Right cardiac atrium (tissue), 5 donors: ENCODE data around the gene PEX6. TPM values are rescaled to one million over a fixed set of nuclear protein-coding genes. Genes with fewer than 3 reads are reported as not detected.
A peak's percentile ranks its signal among the peaks of the same experiment; 100 is the strongest.

Experiments
- ATAC-seq, 2 donors: fragments of 200-7000 bp; cut with Tn5 transposase; one replicate each; pipeline versions ENCODE4 v1.8.0 to v1.9.1; 2020; ENCODE audit warnings: moderate library complexity in 2 of 2, mild to moderate bottlenecking in 1 of 2
- DNase-seq, 3 donors: peaks; one replicate each; pipeline ENCODE4 v3.0.0-alpha.2; 2020
- H3K27ac ChIP-seq: one replicate; pipeline ENCODE4 v1.5.1; 2013; ENCODE audit warnings: mild to moderate bottlenecking, low read length, control low read depth, moderate library complexity
- H3K27me3 ChIP-seq: one replicate; pipeline ENCODE4 v1.6.1; 2013; ENCODE audit not compliant: control insufficient read depth, insufficient read depth
- H3K4me1 ChIP-seq: one replicate; pipeline ENCODE4 v1.6.1; 2013; ENCODE audit warnings: low read length; ENCODE audit not compliant: control insufficient read depth, insufficient read depth
- H3K4me3 ChIP-seq: one replicate; pipeline ENCODE4 v1.5.1; 2013; ENCODE audit warnings: low read length, control low read depth
- H3K9me3 ChIP-seq: one replicate; pipeline ENCODE4 v1.6.1; 2013; ENCODE audit warnings: low read length; ENCODE audit not compliant: control insufficient read depth
- WGBS: extraction: QIAGEN DNeasy Blood & Tissue Kit; methylation state at CpG from one replicate; pipeline ENCODE4 v1.1.7; 2013; 5-methylcytosine and 5-hydroxymethylcytosine counted together
- intact Hi-C, 4 donors: fragments of 100-400 bp; cut with DNase I; formaldehyde crosslinking; loops; one replicate each; pipeline versions ENCODE4 v1.11.0 to v1.14.0; 2022 to 2023
- polyA plus RNA-seq: library from polyadenylated mRNA; stranded (reverse); fragments of 200-250 nt; gene quantifications from one replicate; pipeline ENCODE4 v1.2.3, GENCODE V29; 2013
- total RNA-seq, 4 donors: library from RNA; stranded (reverse); fragmentation: NEBNext Ultra II Directional; extraction: Animal tissue kit (Norgen Biotek cat#: 25700); gene quantifications; one replicate each; pipeline ENCODE4 v1.2.1, GENCODE V29; 2021
- donor health status: healthy with polysubstance abuse.
- donor health status: DM: no; HTN: yes; CAD: no.
- donor health status: DM: no; HTN: no; CAD: no.
- donor health status: DM: no; HTN: yes; CAD: no; lungs with severe emphysema.
- donor health status: DM: yes; HTN: yes; CAD: no.

The PEX6 gene
- total and polyA plus RNA-seq, 5 donors = 16.1 to 30.8 (median 17.9) TPM

DNA sequence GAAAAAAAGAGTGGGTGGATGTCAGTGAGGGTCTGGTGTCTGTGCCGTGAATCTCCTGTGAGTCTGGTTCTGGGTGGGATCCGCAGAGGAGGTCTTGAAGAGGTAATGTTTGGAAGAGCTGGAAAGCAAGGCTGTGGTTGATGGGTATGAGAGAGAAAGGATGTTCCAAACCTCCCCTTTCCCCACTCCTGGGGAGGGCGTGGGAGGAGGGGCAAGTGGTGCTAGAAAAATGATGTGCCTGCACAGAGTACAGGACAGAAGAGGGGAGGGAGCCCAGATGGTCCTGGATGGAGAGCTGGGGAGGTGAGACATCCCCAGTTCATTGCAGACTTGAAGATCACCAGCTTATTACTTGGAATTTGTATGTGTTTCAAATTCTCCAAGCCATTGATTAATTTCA lies 46.6 kb downstream of the PEX6 start:
- no peak for ATAC-seq
- H3K9me3 ChIP-seq = no peaks in the 10 kb centered on the region
- intact Hi-C loops = no loop called here
- no peak for DNase-seq
- no peaks in the 10 kb centered on the region for H3K27me3 ChIP-seq
- 90% methylated on average over 3 of the region's 3 CpGs for WGBS
- H3K4me1 ChIP-seq = no peaks in the 10 kb centered on the region
- H3K4me3 ChIP-seq = no peak overlapping the region
- no peak overlapping the region for H3K27ac ChIP-seq

DNA sequence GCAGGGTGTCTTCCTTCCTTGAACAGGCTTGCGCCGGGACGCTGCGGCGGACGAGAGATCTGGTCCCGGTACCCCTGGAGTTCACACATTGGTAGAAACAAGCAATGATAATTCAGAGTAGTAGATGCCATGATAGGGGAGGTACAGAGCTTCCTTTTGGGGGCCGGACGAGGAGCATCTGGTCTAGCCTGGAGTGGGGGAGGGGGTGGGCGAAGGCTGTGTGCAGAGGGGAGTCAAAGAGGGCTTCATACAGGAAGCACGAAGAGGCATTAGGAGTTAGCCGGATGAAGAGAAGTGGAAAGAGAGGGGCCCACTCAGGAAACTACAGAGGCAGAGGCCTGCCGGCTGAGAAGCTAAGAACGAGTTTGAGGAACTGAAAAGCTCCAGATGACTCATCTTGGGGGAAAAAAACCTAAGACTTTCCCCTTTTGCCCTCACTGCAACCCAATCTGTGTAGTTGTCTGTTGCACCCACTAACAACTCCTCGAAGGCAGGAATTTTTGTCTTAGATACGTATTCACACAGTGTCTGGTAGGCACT lies 49.1 kb downstream of the PEX6 start:
- ATAC-seq (peak; percentile 2 to 15), DNase-seq (peak in 1 of 3 donors; percentile 25)
- H3K4me1 ChIP-seq = no peaks in the 10 kb centered on the region
- H3K27me3 ChIP-seq = no peaks in the 10 kb centered on the region
- 2% methylated on average over 16 of the region's 16 CpGs for WGBS
- peak overlapping the region; percentile 38 for H3K4me3 ChIP-seq
- intact Hi-C loops = no loop called here
- peak overlapping the region; percentile 81 for H3K27ac ChIP-seq
- H3K9me3 ChIP-seq = no peaks in the 10 kb centered on the region

DNA sequence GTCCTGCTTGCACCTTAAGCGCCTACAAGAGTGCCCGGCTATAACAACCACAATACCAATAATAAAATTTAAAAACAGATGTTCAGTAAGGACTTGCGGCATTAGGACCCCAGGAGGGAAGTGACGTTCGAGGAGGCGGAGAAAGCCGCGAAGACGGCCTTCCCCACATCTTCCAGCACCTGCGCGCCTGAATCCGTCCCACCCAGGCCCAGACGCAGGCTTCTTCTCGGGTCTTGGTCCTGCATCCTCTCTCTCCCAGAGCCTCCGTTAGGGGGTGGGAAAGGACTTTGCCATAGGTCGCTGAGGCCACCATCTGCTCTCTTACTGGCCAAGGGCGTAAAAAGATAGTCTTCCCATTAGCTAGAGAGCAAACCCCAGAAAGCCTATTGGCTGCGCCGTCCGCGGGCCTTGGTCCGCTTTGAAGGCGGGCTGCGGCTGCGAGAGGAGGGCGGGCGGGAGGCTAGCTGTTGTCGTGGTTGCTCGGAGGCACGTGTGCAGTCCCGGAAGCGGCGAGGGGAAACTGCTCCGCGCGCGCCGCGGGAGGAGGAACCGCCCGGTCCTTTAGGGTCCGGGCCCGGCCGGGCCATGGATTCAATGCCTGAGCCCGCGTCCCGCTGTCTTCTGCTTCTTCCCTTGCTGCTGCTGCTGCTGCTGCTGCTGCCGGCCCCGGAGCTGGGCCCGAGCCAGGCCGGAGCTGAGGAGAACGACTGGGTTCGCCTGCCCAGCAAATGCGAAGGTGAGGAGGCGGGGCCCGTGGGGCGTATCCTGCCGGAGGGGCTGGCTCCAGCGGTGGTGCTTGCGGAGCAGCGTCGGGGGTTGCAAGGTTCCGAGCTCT lies 49.8 kb downstream of the PEX6 start, which contains the start of gene CNPY3:
Gene CNPY3, plus strand, starts transcription at position 495 of the 835 bp plus-strand sequence. Its CDS starts 91 bp downstream, at position 586.
- Histone ChIP-seq H3K4me1 (no peaks in the 10 kb centered on the region), H3K4me3 (peak within 1 kb of the TSS; percentile 38), H3K9me3 (no peaks in the 10 kb centered on the region), H3K27me3 (no peaks in the 10 kb centered on the region), H3K27ac (peak within 1 kb of the TSS; percentile 81)
- DNase-seq (peak; percentile 93 to 97 (median 97)), ATAC-seq (peak; percentile 97 to 98)
- WGBS = under 1% methylated on average over 63 of the region's 63 CpGs
- intact Hi-C loops = no loop called here

DNA sequence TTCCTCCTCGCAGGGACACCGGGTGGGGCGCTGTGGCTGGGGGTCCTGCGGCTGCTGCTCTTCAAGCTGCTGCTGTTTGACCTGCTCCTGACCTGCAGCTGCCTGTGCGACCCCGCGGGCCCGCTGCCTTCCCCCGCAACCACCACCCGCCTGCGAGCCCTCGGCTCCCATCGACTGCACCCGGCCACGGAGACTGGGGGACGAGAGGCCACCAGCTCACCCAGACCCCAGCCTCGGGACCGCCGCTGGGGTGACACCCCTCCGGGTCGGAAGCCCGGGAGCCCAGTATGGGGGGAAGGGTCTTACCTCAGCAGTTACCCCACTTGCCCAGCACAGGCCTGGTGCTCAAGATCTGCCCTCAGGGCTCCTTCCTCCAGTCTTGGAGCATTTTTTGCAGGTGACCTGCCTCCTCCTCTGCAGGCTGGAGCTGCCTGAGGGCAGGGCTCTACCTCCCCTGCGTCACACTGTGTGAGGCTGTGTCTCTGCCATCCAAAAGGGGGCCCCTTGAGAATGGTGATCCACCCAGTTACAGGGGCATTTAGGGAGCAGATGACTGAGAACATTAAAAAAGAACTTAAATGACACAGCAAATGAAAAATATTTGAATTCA lies 53.6 kb downstream of the PEX6 start:
- intact Hi-C loops = no loop called here
- DNase-seq = peak in 1 of 3 donors; percentile 26
- no peaks in the 10 kb centered on the region for H3K9me3 ChIP-seq
- no peak overlapping the region for H3K4me3 ChIP-seq
- no peaks in the 10 kb centered on the region for H3K4me1 ChIP-seq
- H3K27me3 ChIP-seq = no peaks in the 10 kb centered on the region
- H3K27ac ChIP-seq = no peak overlapping the region
- no peak for ATAC-seq
- 49% methylated on average over 23 of the region's 23 CpGs for WGBS

DNA sequence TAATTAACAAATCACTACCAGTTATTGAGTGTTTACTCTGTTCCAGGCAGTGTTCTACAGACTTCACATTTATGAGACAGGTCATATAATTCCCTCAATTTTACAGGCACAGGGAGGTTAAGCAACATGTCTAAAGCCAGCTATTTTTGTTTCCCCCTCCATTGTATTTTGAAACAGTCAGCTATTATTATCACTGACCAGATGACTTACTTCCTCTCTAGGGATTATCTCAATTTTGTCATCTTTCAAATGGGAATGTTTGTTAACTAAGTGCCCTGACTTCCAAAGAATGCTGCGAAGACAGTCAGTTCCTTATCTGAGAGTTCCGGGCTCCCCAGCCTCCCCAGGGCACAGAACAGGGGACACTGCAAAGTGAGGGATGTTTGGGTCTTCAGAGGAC lies 55.3 kb downstream of the PEX6 start:
- DNase-seq = no peak
- H3K27ac ChIP-seq = no peak overlapping the region
- intact Hi-C loops = no loop called here
- ATAC-seq = no peak
- no peaks in the 10 kb centered on the region for H3K27me3 ChIP-seq
- no peaks in the 10 kb centered on the region for H3K4me1 ChIP-seq
- H3K4me3 ChIP-seq = no peak overlapping the region
- no peaks in the 10 kb centered on the region for H3K9me3 ChIP-seq
- WGBS = 35% methylated on average over 2 of the region's 2 CpGs

DNA sequence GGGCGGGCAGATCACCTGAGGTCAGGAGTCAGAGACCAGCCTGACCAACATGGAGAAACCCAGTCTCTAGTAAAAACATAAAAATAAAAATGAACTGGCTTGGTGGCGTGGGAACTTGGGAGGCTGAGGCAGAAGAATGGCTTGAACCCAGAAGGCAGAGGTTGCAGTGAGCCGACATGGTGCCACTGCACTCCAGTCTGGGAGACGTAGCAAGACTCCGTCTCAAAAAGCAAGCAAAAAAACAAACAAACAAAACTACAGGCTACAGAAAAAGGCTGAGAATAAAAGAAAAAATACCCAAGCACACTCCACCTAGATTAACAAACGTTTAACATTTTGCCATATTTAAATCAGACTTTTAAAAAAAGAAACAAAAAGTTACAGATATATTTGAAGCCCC lies 57.2 kb downstream of the PEX6 start:
- no peak for DNase-seq
- no peak overlapping the region for H3K4me3 ChIP-seq
- H3K27me3 ChIP-seq = no peaks in the 10 kb centered on the region
- WGBS = 76% methylated on average over 6 of the region's 6 CpGs
- no peak overlapping the region for H3K27ac ChIP-seq
- no peaks in the 10 kb centered on the region for H3K9me3 ChIP-seq
- ATAC-seq = no peak
- H3K4me1 ChIP-seq = no peaks in the 10 kb centered on the region
- intact Hi-C loops = no loop called here

DNA sequence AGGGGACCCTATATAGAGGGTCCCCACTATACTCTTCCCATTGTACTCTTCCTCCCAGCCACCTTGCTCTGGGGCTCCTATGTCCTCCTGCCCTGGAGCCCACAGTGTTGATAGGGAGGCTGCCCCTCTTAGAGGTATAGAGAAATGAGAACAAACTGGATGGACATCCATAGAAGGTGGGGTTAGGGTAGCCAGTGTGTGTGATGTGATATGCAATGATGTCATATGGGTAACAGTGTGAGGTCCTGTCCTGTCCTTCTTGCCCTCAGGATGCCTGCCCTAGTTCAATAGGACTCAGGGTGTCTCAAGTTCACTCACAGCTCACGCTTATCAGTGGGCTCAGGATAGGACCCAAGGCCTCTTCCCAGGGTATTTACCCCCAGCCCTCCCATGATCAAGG lies 62.7 kb downstream of the PEX6 start:
- Histone ChIP-seq H3K4me1 (no peaks in the 10 kb centered on the region), H3K27me3 (no peaks in the 10 kb centered on the region), H3K9me3 (no peaks in the 10 kb centered on the region), H3K4me3 (no peak overlapping the region), H3K27ac (no peak overlapping the region)
- DNase-seq (no peak), ATAC-seq (no peak)
- intact Hi-C loops = no loop called here
- WGBS = 81% methylated on average over 1 of the region's 1 CpG

DNA sequence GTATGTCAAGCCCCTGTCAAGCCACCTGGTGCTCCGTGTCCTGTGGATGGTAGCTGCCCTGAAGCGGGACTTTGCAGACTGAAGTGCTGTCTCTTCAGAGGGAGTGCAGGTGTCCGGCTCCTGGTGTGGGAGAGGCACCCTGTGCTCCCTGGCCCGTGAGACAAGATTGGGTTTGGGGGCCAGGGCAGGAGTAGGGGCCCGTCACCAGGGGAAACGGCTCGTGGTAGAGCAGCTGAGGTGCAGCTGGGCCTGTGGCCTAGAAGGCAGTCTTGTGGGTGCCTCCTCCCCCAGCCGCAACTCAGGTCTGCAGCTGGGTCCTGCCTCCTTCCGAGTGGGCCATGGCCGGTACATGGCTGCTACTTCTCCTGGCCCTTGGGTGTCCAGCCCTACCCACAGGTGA lies 63.2 kb downstream of the PEX6 start, which contains the start of gene PTCRA:
Gene PTCRA, plus strand, starts transcription at position 322 of the 400 bp plus-strand sequence. Its CDS starts 17 bp downstream, at position 339.
- peak in 1 of 2 donors; percentile 26 for ATAC-seq
- WGBS = 81% methylated on average over 10 of the region's 10 CpGs
- DNase-seq = no peak
- no peaks in the 10 kb centered on the region for H3K27me3 ChIP-seq
- intact Hi-C loops = no loop called here
- no peaks in the 10 kb centered on the region for H3K9me3 ChIP-seq
- H3K4me1 ChIP-seq = no peaks in the 10 kb centered on the region
- H3K27ac ChIP-seq = no peak within 1 kb of the TSS
- H3K4me3 ChIP-seq = no peak within 1 kb of the TSS

DNA sequence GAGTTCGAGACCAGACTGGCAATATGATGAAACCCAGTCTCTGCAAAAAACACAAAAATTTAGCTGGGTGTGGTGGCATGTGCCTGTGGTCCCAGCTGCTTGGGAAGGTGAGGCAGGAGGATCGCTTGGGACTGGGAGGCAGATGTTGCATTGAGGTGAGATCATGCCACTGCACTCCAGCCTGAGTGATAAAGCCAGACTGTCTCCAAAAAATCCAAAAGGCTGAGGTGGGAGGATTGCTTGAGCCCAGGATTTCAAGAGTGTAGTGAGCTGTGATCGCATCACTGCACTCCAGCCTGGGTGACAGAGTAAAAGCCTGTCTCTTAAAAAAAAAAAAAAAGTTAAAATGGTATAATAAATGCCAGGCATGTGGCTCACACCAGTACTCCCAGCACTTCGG lies 64.4 kb downstream of the PEX6 start:
- Histone ChIP-seq H3K9me3 (no peaks in the 10 kb centered on the region), H3K27me3 (no peaks in the 10 kb centered on the region), H3K4me3 (no peak overlapping the region), H3K4me1 (no peaks in the 10 kb centered on the region), H3K27ac (no peak overlapping the region)
- DNase-seq = no peak
- intact Hi-C loops = no loop called here
- WGBS = 77% methylated on average over 4 of the region's 4 CpGs
- ATAC-seq = no peak
